Spleen (tissue), 11 donors: Measurements from ENCODE around the gene FEN1. TPM values are rescaled to one million over a fixed set of nuclear protein-coding genes. Genes with fewer than 3 reads are reported as not detected.

Experiments
- DNase-seq: peaks from one replicate; pipeline ENCODE4 v3.0.0-alpha.2; 2020
- H3K27ac ChIP-seq, 8 donors: fragments of 200-600 bp; sonication (generic) in 7 of 8; 1 replicate in 4 of 8; 2 replicates in 4 of 8; pipeline versions ENCODE4 v1.5.0 to v1.8.0; 2016 to 2021; ENCODE audit warnings: inconsistent platforms in 4 of 8, mild to moderate bottlenecking in 4 of 8, moderate library complexity in 1 of 8
- H3K27me3 ChIP-seq, 7 donors: fragments of 200-600 bp; sonication (generic) in 6 of 7; replicated peaks in 1 of 7; 1 replicate in 4 of 7; 2 replicates in 3 of 7; pipeline versions ENCODE4 v1.5.0 to v1.8.0; 2016 to 2021; ENCODE audit warnings: inconsistent platforms in 3 of 7, mild to moderate bottlenecking in 1 of 7
- H3K36me3 ChIP-seq, 6 donors: fragments of 200-600 bp; sonication (generic) in 5 of 6; 1 replicate in 4 of 6; 2 replicates in 2 of 6; pipeline versions ENCODE4 v1.5.0 to v1.8.0; 2016 to 2021; ENCODE audit warnings: inconsistent platforms in 2 of 6
- H3K4me1 ChIP-seq, 6 donors: fragments of 200-600 bp; sonication (generic) in 5 of 6; 1 replicate in 3 of 6; 2 replicates in 3 of 6; pipeline versions ENCODE4 v1.5.0 to v1.8.0; 2016 to 2021; ENCODE audit warnings: inconsistent platforms in 3 of 6
- H3K4me3 ChIP-seq, 8 donors: fragments of 200-600 bp; sonication (generic) in 7 of 8; 1 replicate in 4 of 8; 2 replicates in 4 of 8; pipeline versions ENCODE4 v1.5.0 to v1.8.0; 2016 to 2021; ENCODE audit warnings: inconsistent platforms in 4 of 8, mild to moderate bottlenecking in 4 of 8, moderate library complexity in 2 of 8
- H3K9me3 ChIP-seq, 8 donors: fragments of 200-600 bp; sonication (generic) in 7 of 8; 1 replicate in 4 of 8; 2 replicates in 4 of 8; pipeline versions ENCODE4 v1.5.0 to v1.8.0; 2016 to 2021; ENCODE audit warnings: inconsistent platforms in 4 of 8
- POLR2A ChIP-seq, 3 donors: fragments of 450-650 bp; IDR thresholded peaks; one replicate each; pipeline ENCODE4 v1.5.1; 2017; ENCODE audit warnings: antibody characterized with exemption in 3 of 3, mild to moderate bottlenecking in 1 of 3
- POLR2AphosphoS5 ChIP-seq, 3 donors: sonication (generic); formaldehyde crosslinking; IDR thresholded peaks; one replicate each; pipeline ENCODE4 v1.5.1; 2017; ENCODE audit warnings: antibody characterized with exemption in 3 of 3
- WGBS, 5 donors: extraction: QIAGEN DNeasy Blood & Tissue Kit in 3 of 5; methylation state at CpG; one replicate each; pipeline versions ENCODE4 v1.1.5 to v1.1.7; 2013 to 2018; 5-methylcytosine and 5-hydroxymethylcytosine counted together
- intact Hi-C: fragments of 100-400 bp; cut with DNase I; formaldehyde crosslinking; loops from one replicate; pipeline ENCODE4 v1.15.0; 2023; ENCODE audit warnings: low total_unique reads
- polyA plus RNA-seq, 3 donors: library from polyadenylated mRNA; stranded (reverse); fragments of 200-250 nt; gene quantifications; one replicate each; pipeline ENCODE4 v1.2.1, GENCODE V29; 2013
- total RNA-seq, 7 donors: library from RNA; depleted of rRNA in 3 of 7; stranded (reverse); fragments of >200 nt in 3 of 7; fragmentation: NEBNext Ultra II Directional in 4 of 7; extraction: Animal tissue kit (Norgen Biotek cat#: 25700) in 4 of 7; gene quantifications; one replicate each; pipeline versions ENCODE4 v1.1.0 to v1.2.1, GENCODE V29; 2016 to 2021
- TF ChIP-seq, protein P1 (sequence below), 11 experiments: fragments of 200-600 bp in 7 of 11; fragments of 450-650 bp in 4 of 11; sonication (generic) in 4 of 11; IDR thresholded peaks in 8 of 11; conservative IDR thresholded peaks in 3 of 11; 1 replicate in 7 of 11; 2 replicates in 4 of 11; pipeline versions ENCODE4 v1.4.0 to v1.8.0; 2016 to 2021; ENCODE audit warnings: antibody characterized with exemption in 11 of 11, inconsistent platforms in 4 of 11, mild to moderate bottlenecking in 1 of 11
- donor health status: healthy with polysubstance abuse.
- donor health status: DM: no; HTN: no; CAD: no; lungs with moderate emphysema.
- donor health status: DM: no; HTN: no; CAD: no.
- donor health status: Bipolar disorder and iron deficiency.
- donor health status: healthy.
- donor health status: DM: no; HTN: no; CAD: no.
- donor health status: DM: yes; HTN: yes; CAD: no.

FEN1 gene
- total and polyA plus RNA-seq, 10 donors = 7.3 to 17.2 (median 14.8) TPM

DNA sequence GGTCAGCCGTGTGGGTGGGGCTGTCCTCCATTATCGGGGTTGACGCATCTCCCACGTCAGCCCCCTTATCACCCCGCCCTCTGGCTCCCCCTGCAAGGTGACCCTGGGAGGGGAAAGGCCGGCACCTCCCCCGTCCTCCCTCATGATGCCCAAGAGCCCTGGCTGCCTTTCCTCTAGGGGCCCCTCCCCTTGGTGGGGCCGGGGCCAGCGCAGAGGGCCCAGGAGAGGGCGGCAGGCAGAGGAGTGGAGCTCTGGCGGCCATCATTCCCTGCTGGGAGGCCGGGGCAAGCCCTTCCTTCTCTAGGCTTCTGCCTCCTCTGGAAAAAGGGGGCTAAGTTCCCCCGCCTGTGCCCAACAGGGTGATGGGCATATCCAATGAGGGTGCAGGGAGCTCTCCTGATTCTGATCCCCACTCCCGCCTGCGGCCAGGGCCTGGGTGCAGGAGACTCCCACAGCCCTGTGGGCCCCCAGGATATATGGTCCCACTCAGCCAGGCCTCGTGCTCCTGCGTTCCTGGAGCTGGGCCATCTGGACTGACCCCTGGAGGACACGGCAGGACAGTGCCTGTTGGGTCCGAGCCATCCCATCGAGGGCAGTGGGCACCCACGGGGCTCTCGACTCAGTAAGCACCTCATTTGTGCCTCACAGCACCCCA, 28.0 kb upstream of the FEN1 start:
- intact Hi-C loops = no loop called here
- Histone ChIP-seq H3K27ac (no peak overlapping the region), H3K27me3 (peaks cover 0 to 43% (median 0%) of the 10 kb centered on the region in 7 donors), H3K4me1 (no peaks in the 10 kb centered on the region), H3K36me3 (no peaks in the 10 kb centered on the region), H3K4me3 (no peak overlapping the region), H3K9me3 (no peaks in the 10 kb centered on the region)
- 45 to 77% (median 69%) methylated on average over 7 to 22 of the region's 22 CpGs for WGBS, 5 donors
- TF ChIP-seq, protein P1, sequence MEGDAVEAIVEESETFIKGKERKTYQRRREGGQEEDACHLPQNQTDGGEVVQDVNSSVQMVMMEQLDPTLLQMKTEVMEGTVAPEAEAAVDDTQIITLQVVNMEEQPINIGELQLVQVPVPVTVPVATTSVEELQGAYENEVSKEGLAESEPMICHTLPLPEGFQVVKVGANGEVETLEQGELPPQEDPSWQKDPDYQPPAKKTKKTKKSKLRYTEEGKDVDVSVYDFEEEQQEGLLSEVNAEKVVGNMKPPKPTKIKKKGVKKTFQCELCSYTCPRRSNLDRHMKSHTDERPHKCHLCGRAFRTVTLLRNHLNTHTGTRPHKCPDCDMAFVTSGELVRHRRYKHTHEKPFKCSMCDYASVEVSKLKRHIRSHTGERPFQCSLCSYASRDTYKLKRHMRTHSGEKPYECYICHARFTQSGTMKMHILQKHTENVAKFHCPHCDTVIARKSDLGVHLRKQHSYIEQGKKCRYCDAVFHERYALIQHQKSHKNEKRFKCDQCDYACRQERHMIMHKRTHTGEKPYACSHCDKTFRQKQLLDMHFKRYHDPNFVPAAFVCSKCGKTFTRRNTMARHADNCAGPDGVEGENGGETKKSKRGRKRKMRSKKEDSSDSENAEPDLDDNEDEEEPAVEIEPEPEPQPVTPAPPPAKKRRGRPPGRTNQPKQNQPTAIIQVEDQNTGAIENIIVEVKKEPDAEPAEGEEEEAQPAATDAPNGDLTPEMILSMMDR (IDR thresholded peaks at IDR 0.05 in 8 of 11, conservative IDR thresholded peaks at IDR 0.05 in 3 of 11) = no peak
- TF ChIP-seq POLR2A (IDR thresholded peaks at IDR 0.05) (no peak), POLR2AphosphoS5 (IDR thresholded peaks at IDR 0.05) (no peak)
- no peak for DNase-seq

DNA sequence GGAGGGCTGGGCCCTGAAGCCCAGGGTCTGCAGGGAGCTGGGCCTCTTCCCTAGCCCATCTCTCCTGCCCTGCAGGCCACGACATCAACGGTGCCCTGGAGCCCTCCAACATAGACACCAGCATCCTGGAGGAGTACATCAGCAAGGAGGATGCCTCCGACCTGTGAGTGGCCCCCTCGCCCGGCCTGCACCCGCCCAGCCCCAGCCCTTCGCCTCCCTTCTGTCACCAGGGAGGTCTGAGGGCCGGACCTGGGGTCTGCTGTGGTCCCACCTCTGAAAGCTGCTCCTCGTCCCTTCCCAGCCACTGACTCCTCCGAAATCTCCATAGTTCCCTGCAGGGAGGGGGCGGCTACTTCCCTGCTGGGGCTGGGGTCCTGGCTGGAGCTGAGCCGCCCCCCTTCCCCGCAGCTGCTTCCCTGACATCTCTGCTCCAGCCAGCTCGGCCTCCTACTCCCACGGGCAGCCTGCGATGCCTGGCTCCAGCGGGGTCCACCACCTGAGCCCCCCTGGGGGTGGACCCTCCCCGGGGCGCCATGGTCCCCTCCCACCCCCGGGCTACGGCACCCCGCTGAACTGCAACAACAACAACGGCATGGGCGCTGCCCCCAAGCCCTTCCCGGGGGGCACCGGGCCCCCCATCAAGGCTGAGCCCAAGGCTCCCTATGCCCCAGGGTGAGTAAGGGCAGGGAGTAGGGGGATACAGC, 27.0 kb upstream of the FEN1 start:
- DNase-seq = no peak
- WGBS, 5 donors = 84 to 91% (median 88%) methylated on average over 9 to 26 of the region's 26 CpGs
- H3K4me1 ChIP-seq = no peaks in the 10 kb centered on the region
- intact Hi-C loops = no loop called here
- TF ChIP-seq, protein P1 (IDR thresholded peaks at IDR 0.05 in 8 of 11, conservative IDR thresholded peaks at IDR 0.05 in 3 of 11) = no peak
- no peak for TF ChIP-seq POLR2AphosphoS5 (IDR thresholded peaks at IDR 0.05)
- no peak for TF ChIP-seq POLR2A (IDR thresholded peaks at IDR 0.05)
- H3K9me3 ChIP-seq = no peaks in the 10 kb centered on the region
- no peak overlapping the region for H3K27ac ChIP-seq
- H3K27me3 ChIP-seq = peaks cover 0 to 38% (median 0%) of the 10 kb centered on the region in 7 donors
- no peaks in the 10 kb centered on the region for H3K36me3 ChIP-seq
- H3K4me3 ChIP-seq = no peak overlapping the region

DNA sequence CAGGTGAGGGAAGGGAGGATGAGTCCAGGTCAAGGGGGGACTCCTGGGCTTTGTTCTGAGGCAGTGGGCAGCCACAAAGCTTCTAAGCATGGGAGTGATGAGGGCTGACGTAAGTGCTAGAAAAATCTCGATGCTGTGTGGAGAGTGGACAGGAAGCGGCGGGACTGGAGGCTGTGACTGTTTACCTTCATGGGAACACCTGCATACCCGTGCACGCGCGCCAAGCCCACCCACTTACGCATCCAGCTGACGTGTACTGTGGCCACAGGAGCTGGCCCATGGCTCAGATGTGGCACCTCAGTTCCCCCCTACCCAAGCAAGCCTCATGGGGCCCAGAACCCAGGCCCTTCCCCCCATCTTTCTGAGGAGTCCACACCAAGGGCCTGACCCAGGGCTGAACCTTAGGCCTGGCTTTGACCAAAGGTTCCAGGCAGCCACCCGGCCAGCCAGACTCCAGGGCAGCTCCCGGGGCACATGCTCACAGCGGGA, 26.3 kb upstream of the FEN1 start:
- no peak for DNase-seq
- Histone ChIP-seq H3K27me3 (peaks cover 0 to 32% (median 0%) of the 10 kb centered on the region in 7 donors), H3K9me3 (no peaks in the 10 kb centered on the region), H3K27ac (no peak overlapping the region), H3K4me1 (no peaks in the 10 kb centered on the region), H3K4me3 (no peak overlapping the region), H3K36me3 (no peaks in the 10 kb centered on the region)
- 73 to 85% (median 80%) methylated on average over 10 to 13 of the region's 13 CpGs for WGBS, 5 donors
- intact Hi-C loops = no loop called here
- TF ChIP-seq, protein P1 (IDR thresholded peaks at IDR 0.05 in 8 of 11, conservative IDR thresholded peaks at IDR 0.05 in 3 of 11) = no peak
- TF ChIP-seq POLR2AphosphoS5 (IDR thresholded peaks at IDR 0.05) (no peak), POLR2A (IDR thresholded peaks at IDR 0.05) (no peak)
